RPMI7951 (cell line): ENCODE results near the gene POLR3K. TPM values are rescaled to one million over a fixed set of nuclear protein-coding genes. Genes with fewer than 3 reads are reported as not detected.

Experiments used
- DNase-seq: peaks from one replicate; pipeline ENCODE4 v3.0.0-alpha.2; 2012; ENCODE audit warnings: low read depth
- total RNA-seq: library from RNA; depleted of rRNA; stranded (reverse); fragments of >200 nt; shearing (Covaris generic); gene quantifications from 2 replicates; pipeline ENCODE4 v1.2.3, GENCODE V29; 2014; rRNA removed

Gene POLR3K
- 7.2 and 12.7 TPM in 2 replicates for total RNA-seq

- DNase-seq: peak; percentile 96
These were observed at the start of gene POLR3K, which contains the start of gene SNRNP25 for GRCh38 chr16:53346-54236. POLR3K (minus strand) TSS chr16:53608; CDS start chr16:53586, 22 bp downstream. SNRNP25 (plus strand) TSS chr16:53828; CDS start chr16:54017, 189 bp downstream.

- DNase-seq: peak; percentile 86
These were observed 48.9 kb upstream of the POLR3K start for GRCh38 chr16:102060-102855.

- DNase-seq: peak; percentile 35
These were observed 48.2 kb upstream of the POLR3K start for GRCh38 chr16:101586-101985.

- DNase-seq: no peak
These were observed 47.6 kb upstream of the POLR3K start for GRCh38 chr16:100989-101388.

GRCh38 chr16:97822-98221 lies 44.4 kb upstream of the POLR3K start:
- no peak for DNase-seq

GRCh38 chr16:96935-97381 lies 43.5 kb upstream of the POLR3K start:
- peak; percentile 77 for DNase-seq

GRCh38 chr16:94918-95265 lies 41.5 kb upstream of the POLR3K start:
- no peak for DNase-seq

- DNase-seq: no peak
These were observed 39.3 kb upstream of the POLR3K start for GRCh38 chr16:92431-93339.

- no peak for DNase-seq
These were observed 38.1 kb upstream of the POLR3K start for GRCh38 chr16:91484-91883.

GRCh38 chr16:89391-90302 lies 36.2 kb upstream of the POLR3K start:
- no peak for DNase-seq

- no peak for DNase-seq
These were observed 35.2 kb upstream of the POLR3K start for GRCh38 chr16:88613-89012.

- DNase-seq: no peak
These were observed 33.1 kb upstream of the POLR3K start for GRCh38 chr16:86483-86952.

GRCh38 chr16:85865-86264 lies 32.5 kb upstream of the POLR3K start:
- no peak for DNase-seq

- no peak for DNase-seq
These were observed 32.0 kb upstream of the POLR3K start for GRCh38 chr16:85407-85782.

- DNase-seq: peak; percentile 90
These were observed 31.5 kb upstream of the POLR3K start for GRCh38 chr16:84718-85406.

GRCh38 chr16:83781-84615 lies 30.6 kb upstream of the POLR3K start:
- no peak for DNase-seq

- no peak for DNase-seq
These were observed 29.7 kb upstream of the POLR3K start for GRCh38 chr16:83060-83603.
